NCI-H460 (cell line): ENCODE data around the gene SLC35F6. TPM values are rescaled to one million over a fixed set of nuclear protein-coding genes. Genes with fewer than 3 reads are reported as not detected.

ENCODE experiments used
- DNase-seq: peaks from one replicate; pipeline ENCODE4 v3.0.0-alpha.2; 2016; ENCODE audit warnings: low read depth; ENCODE audit errors: extremely low read depth
- polyA plus RNA-seq: library from polyadenylated mRNA; depleted of rRNA; stranded (reverse); fragments of >200 nt; gene quantifications from 2 replicates; pipeline ENCODE4 v1.2.3, GENCODE V29; 2014; cell fraction: nucleus; rRNA removed
- total RNA-seq: library from RNA; depleted of rRNA; stranded (reverse); fragments of >200 nt; shearing (Covaris generic); gene quantifications from 2 replicates; pipeline ENCODE4 v1.2.3, GENCODE V29; 2014; rRNA removed

SLC35F6 gene, protein sequence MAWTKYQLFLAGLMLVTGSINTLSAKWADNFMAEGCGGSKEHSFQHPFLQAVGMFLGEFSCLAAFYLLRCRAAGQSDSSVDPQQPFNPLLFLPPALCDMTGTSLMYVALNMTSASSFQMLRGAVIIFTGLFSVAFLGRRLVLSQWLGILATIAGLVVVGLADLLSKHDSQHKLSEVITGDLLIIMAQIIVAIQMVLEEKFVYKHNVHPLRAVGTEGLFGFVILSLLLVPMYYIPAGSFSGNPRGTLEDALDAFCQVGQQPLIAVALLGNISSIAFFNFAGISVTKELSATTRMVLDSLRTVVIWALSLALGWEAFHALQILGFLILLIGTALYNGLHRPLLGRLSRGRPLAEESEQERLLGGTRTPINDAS
- 48.6 and 48.9 TPM in 2 replicates for total RNA-seq
- polyA plus RNA-seq = 25.3 and 26.1 TPM in 2 replicates

DNA sequence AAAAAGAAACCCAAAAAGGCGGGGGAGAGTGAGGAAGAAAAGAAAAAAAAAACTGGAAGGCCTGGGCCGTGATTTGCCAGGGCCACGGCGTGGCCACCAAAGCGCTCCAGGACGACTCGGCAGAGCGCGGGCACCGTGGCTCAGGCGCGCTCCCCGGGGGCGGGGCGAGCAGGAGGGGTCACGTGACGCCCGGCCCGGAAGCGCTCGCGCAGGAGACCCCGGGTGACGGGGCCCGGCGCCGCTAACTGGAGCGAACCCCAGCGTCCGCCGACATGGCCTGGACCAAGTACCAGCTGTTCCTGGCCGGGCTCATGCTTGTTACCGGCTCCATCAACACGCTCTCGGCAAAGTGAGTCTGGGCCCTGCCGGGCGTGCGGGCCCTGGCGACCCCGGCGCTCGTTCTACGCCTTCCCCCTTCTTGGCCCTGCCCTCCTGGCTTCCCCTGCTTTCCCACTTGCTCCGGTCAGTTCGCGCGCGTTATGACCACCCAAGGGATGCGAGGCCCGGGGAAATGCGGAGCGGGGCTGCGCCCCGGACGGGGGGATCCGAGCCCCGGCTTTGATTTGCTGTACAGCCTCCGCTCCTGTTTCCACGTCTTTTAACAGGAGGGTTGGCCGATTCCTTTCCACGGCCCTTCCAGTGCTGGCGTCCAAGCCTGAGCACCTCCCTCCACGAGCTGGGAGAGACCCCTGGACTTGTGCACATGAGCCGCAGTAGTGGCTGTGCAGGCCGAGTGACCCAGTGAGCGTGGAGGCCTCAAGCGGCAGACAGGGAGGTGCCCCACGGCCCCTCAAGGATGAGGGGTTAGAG, at the start of gene SLC35F6:
SLC35F6 (plus strand) TSS at position 207 of the 810 bp plus-strand sequence; CDS start at position 273, 66 bp downstream.
- peak; percentile 70 for DNase-seq

DNA sequence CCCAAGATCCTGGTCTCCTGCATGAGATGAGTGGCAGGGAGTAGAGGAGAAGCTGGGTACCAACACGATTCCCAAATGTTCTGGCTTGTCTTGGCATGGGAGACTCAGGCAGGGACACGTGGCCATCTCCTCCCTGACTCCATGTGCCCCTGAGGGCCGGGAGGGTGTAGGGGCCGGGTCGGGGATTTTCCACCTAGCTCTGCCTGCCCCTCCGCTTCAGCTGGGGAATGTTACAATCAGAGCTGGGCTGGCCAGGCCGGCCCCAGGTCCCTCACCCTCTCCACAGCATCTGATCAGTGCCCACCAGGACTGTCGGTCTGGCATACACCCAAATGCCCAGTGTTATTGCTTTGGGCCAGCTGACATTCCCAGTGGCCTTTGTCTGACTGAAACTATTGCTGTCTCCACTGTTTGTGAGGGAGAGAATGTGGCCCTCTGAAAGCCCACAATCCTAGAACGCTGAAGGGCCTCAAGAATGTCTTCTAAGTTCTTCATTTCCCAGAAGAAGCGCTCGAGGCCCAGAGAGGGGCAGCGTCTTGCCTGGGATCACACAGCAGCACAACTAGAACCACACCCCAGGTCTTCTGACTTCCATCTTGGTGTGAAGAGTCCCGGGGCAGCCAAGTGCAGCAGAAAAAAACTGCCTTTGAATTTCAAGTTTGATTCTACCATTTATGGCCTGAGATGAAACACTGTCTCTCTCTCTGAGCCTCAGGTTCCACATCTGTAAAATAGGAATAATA, 48.4 kb upstream of the SLC35F6 start:
- no peak for DNase-seq

DNA sequence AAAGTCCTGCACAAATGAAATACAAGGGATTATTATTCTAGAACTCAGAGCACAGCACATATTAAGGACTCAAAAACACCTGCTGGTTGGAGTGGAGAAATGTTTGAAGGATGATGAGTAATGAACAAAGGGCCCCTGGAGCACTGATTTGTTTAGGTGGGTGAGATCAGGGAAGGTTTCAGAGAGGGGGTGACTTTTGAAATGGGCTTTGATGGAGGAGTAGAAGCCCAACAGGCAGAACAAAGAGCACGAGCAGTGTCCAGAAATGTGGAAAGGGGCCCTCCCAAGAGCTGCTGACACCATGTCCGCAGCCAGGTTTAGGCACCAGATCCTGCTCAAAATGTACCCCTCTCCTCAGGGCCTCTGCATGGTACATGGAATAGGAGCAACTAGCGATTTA, 47.7 kb upstream of the SLC35F6 start:
- no peak for DNase-seq

DNA sequence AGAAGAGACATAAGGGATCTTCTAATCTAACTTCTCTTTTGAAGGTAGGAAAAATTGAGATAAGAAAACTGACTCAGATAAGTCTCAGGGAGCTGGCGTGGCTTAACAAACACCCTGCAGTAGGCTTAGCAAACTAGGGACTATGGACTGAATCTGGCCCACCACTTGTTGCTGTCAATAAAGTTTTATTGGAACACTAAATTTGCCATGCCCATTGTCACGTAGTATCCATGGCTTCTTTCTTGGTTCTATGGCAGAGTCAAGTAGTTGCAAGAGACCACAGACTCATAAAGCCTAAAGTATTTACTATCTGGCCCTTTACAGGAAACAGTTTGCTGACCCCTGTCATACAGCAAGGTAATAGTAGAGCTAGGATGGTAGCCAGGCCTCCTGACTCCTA, 47.3 kb upstream of the SLC35F6 start:
- DNase-seq = no peak

DNA sequence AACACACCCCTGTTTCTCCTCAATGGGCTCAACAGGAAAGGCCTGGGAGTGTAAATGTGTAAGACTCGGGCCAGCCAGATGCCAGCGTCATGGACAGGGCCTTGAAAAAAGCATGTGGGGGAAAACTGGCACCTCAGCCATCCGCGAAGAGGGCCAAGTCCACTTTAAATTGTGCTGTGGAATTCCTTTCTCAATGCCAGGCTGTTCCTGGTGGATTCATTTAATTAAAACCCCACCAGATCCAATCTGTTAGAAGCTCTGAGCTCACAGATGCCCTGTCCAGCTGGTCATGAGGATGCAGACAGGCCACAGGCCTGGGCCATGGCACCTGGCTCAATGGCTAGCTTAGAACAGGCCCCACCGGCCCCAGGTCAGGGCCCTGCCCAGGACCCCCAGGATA, 46.7 kb upstream of the SLC35F6 start:
- no peak for DNase-seq

DNA sequence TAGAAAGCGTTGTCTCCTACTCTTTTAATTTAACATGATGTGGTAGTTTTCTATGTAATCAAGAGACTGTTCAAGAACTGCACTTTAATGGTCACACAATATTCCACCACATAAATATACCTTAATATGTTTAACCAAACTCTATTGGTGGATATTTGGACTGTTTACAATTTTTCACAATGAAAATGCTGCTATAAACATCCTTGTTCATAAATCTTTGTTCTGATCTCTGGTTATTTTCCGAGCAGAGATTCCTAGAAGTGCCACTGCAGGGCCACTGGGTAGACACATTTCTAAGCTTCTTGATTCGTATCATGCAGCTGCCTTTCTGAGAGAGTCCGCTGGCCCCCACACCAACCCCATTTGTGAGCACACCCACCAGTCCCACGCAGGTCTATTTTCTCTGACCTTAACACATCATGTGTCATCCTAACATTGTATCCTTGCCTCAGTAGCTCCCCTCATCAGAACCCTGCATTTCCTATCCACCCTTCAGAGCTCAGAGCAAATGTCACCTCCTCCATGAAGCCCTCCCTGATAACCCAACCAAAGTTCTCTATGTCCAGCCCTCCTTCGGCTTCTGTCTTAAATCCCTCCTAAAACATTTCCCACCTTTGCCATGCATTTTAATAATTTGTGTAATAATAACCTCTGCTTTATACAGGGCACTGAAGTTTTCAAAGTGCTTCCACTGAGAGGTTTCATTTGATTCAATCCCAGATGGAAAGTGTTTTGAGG, 45.0 kb upstream of the SLC35F6 start:
- no peak for DNase-seq

DNA sequence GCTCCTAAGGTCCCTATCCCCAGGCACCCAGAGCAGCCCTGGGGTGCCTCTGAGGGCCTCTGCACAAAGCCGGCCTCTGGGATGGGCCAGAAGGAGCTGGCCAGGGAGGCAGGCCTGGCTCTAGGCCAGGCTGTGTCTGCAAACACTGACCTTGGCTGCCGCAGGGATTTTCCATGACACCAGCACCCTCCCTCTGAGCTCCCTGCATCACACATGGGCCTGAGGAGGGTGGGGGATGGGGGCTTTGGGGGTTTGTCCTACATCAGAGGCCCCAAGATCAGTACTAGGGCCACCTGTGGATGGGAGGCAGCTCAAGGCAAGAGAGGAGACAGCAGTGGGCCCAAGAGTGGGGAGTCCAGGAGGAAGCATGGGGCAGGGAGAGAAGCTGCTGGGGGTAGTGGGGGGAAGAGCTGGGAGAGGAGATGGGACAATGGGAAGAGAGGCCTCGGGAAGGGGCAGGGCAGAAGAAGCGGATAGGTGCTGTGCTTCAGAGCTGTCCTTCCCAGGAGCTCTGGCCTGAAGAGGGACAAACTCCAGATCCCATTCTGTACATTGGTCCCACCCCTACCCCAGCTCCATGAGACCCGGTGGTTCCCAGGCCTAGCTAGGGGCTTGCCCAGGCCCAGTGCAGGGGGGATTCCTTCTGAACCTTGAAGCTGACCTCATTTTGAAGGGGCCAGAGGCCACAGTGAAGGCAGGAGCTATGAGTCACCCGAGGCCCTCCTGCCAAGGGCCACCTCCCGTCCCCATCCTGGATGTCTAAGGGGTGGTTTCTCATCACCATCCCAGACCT, 43.6 kb upstream of the SLC35F6 start:
- DNase-seq = peak; percentile 72

DNA sequence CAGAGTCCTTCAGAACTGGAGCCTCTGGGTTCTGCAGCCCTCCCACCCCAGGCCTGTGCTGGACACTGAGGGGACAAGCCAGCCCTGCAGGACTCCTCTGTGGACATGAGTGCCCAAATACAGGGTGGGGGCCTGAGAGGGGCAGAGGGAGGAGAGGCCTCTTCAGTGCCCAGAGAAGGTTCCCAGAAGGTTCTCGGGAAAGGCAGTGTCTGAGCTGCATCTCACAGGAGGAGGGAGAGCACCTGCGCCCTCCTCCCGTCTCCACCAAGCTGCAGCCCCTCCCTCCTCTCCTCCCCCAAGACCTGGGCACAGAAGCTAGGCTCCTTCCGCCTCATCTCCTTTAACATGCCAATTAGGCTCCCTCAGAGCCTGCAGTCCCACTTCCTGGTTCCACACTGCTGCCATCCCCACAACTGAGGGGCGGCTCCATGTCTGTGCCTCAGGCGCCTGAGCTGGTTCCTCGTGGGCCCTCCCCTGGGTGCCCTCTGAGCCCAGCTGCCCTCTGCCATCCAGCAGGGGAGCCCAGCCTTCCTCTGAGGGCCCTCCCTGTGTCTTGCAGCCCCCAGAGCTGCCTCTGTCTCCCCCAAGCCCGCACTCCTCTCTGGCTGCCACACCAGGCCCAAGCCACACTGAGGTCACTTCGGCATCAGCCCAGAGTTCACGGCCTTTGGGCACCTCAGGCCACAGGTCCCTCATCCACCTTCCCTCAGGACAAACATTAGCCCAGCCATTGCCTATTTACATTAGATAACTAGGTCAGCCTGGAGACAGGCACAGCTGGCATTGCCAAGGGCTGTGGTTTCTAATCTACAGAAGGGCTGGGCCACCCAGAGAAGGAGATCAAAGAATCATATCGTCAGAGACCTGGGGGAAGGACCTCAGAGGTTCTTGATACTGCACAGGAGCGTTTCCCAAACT, 42.7 kb upstream of the SLC35F6 start:
- no peak for DNase-seq

DNA sequence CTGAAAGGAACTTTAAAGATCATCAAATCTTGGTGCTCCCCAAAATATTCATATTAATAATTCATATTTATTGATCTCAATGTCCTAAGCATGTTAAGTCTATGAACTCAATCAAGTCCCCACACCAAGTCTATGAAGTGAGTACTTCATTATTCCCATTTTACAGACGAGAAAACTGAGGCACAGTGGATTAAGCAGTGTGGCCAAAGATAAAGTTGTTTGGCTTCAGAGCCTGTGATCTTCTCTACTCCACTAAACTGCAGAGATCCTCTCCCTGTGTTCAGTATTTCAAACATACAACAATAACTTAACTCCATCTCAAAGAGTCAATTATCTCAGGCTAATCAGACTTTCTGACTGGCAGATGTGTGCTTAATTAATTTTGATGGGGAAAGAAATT, 41.8 kb upstream of the SLC35F6 start:
- DNase-seq = no peak

DNA sequence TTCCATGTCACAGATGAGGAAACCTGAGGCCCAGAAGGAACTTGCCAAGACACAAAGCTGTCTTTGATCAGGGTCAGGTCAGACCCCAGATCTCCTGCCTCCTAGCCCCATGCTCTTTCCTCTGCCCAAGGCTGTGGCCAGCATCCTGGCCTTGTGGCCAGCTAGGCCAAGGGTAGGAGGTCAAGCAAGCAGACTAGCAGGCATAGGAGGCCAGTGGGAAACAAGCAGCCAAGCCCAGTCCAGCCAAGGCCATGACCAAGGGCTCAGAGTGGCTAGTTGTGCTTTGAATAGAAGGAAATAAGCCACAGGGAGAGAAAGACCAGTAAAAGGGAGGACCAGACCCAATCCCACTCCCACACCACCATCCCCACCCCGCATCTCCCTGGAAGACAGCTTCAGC, 41.2 kb upstream of the SLC35F6 start:
- no peak for DNase-seq

DNA sequence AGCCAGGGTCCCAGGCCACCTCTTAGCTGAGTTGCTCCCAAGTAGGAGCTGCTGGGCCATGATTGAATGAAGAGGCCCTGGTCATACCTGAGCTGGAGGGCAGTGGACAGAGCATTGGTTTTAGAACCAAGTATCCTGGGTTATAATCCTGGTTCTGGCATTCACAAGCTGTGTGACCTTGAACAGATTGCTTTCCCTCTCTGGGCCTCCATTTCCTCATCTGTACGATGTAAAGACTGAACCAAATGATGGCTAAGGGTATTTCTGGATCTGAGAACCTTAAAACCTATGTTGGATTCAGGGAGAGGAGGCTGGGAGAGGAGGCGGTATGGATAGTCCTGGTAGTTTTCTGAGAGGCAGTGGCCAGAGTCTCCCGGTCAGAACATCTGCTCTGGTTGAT, 40.6 kb upstream of the SLC35F6 start:
- no peak for DNase-seq

DNA sequence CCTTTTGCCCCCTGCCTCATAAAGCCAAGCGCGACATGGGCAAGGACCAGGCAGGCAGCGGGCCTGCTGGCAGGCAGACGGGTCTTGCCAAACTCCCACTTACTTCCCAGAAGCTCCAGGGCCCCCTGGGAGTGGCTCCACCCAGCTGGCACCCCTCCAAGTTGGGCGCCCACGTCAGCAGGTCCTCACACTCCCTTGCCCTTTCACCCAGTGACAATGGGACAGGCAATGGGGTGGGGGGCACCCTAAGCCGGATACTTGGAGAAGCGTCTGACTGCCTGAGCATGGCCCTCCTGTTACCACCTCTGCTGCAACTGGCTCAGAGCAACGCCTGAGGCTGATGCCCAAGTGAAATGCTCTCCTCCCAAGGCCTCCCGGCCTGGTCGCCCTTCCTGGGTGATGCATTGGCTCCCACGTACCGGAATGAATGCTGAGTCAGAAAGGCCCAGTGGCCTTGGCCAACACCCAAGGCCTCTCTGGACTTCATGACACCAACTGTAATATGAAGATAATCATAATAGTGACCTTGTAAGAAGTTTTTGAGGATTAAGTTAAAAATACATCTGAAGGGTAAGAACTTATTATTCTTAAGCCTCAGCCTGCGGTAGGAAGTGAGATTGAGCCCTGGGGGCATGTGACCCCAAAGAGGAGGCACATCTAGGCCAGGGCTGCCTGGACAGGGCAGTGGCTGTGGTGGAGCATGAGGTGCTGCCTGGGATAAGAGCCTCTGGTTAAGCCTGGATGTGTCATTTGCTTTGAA, 39.9 kb upstream of the SLC35F6 start:
- peak; percentile 94 for DNase-seq

DNA sequence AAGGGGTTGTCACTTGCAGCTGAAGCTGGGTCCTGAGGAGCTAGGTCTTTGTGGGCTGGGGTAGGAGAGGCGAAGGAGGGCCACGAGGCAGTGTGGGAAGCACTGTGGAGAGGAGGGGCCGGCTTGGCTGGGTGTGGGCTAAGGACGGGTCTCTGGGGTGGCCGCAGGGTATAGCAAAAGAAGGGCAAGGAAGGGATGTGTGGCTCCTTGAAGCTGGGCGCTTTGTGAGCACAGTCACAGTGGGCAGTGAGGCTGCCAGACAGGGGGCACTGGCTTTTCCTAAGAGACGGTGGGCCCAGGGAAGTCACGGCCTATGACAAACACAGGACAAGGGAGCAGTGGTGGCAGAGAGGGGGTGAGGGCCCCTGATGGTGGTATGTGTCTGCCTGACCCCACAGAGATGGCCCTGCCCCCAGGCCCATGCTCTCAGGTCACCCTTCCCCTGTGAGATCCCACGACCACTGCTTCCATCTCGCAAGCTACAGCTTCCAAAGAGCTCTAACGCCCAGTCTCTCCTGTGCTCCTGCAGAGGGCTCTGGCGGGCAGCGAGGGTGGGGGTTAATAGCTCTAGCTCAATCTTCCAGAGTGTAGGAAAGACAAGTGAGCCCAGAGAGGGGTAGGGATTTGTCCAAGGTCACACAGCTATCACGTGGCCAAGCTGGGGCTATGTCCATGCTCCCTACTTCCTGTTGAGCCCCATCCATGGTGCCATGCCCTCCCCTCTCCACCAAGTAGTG, 39.1 kb upstream of the SLC35F6 start:
- no peak for DNase-seq

DNA sequence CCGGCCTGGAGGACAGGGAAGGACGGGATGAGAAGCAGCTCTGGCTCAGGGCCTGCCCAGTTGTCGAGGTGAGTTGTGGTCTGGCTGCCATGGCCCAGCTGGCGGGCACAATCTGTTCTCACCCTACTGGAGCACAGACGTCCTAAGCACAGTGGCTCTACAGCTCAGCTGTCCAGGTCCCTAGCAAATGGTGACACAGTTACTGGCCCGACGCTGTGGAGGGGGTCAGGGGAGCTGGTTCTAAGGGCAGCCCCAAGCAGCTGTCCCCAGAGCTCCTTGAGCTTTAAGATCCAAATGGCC, 38.6 kb upstream of the SLC35F6 start:
- DNase-seq = no peak

DNA sequence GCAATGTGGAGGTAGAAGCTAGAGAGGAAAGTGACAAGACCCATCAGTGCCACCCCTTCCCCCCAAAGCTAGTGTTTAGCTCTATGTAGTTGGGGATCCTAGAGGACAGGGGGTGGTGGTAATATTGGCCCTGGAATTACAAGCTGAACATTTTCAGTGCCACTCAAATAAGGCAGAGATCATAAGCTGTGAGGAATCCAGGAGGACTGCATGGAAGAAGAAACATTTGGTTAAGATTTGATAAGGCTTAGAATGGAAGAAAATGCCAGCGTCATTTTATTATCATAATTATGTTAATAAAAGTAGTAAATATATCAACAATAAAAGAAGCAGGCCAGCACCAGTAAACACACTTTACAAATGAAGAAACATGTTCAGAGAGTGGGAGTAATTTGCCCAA, 37.9 kb upstream of the SLC35F6 start:
- DNase-seq = no peak

DNA sequence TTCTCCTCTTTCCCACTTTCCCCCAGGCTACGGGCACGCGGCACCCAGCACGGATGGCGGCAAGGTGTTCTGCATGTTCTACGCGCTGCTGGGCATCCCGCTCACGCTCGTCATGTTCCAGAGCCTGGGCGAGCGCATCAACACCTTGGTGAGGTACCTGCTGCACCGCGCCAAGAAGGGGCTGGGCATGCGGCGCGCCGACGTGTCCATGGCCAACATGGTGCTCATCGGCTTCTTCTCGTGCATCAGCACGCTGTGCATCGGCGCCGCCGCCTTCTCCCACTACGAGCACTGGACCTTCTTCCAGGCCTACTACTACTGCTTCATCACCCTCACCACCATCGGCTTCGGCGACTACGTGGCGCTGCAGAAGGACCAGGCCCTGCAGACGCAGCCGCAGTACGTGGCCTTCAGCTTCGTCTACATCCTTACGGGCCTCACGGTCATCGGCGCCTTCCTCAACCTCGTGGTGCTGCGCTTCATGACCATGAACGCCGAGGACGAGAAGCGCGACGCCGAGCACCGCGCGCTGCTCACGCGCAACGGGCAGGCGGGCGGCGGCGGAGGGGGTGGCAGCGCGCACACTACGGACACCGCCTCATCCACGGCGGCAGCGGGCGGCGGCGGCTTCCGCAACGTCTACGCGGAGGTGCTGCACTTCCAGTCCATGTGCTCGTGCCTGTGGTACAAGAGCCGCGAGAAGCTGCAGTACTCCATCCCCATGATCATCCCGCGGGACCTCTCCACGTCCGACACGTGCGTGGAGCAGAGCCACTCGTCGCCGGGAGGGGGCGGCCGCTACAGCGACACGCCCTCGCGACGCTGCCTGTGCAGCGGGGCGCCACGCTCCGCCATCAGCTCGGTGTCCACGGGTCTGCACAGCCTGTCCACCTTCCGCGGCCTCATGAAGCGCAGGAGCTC, 36.2 kb upstream of the SLC35F6 start:
- no peak for DNase-seq
